Heart left ventricle (tissue), 13 donors: ENCODE results near the gene STX3.

Experiments used
- POLR2A ChIP-seq, 2 donors: fragments of 450-650 bp; IDR thresholded peaks; one replicate each; pipeline ENCODE4 v1.6.1; 2017; ENCODE audit warnings: antibody characterized with exemption in 2 of 2, mild to moderate bottlenecking in 2 of 2, moderate library complexity in 2 of 2
- TF ChIP-seq, protein P1 (sequence below), 12 donors: fragments of 200-600 bp; sonication (generic) in 4 of 12; IDR thresholded peaks; one replicate each; pipeline versions ENCODE4 v1.5.0 to v1.8.0; 2018 to 2022; ENCODE audit warnings: antibody characterized with exemption in 12 of 12, mild to moderate bottlenecking in 5 of 12
- donor health status: ischemic (EF 13 %, LVEDD 7.1; RV severe dilation, severe dysfunction).
- donor health status: DM: no; HTN: yes; CAD: no.
- donor health status: DM: no; HTN: no; CAD: no.
- donor health status: ischemic (EF 25% LVEDD 6.9; RV normal size, moderate dysfunction).
- donor health status: ischemic (EF 25% LVEDD 5.7; RV mildly dilated, moderate dysfunction).
- donor health status: ischemic (EF 35%, LVEDD 5.7; RV mildly dilated, moderate dysfunction).
- donor health status: nonischemic (EF 11% LVEDD 7.7; RV severe dilation, severe dysfunction).
- donor health status: DM: yes; HTN: yes; CAD: no.
- donor health status: PGD.
- donor health status: ischemic (EF 29% LVEDD 5.4; RV normal size, mild dysfunction).
- donor health status: nonischemic (EF 23%, LVEDD 6.1; RV moderate dilation, normal function).

DNA sequence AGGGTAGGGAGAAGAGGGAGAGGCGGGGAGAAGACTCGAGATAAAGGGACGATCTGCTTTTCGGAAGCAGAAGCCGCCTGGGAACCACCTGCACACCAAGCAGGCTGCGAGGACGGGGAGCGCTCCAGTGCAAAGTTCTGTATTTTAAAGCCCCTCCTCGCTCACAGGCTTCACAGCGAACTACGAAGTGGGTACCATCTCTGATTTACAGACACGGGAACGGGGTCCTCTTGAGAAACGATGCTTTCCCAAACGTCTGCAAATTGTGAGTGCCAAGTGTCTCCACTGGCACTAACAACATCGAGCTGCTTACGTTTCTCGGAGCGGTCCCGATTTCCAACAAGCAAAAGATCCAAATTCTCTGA lies 700 bp upstream of the STX3 start:
- TF ChIP-seq, protein P1, sequence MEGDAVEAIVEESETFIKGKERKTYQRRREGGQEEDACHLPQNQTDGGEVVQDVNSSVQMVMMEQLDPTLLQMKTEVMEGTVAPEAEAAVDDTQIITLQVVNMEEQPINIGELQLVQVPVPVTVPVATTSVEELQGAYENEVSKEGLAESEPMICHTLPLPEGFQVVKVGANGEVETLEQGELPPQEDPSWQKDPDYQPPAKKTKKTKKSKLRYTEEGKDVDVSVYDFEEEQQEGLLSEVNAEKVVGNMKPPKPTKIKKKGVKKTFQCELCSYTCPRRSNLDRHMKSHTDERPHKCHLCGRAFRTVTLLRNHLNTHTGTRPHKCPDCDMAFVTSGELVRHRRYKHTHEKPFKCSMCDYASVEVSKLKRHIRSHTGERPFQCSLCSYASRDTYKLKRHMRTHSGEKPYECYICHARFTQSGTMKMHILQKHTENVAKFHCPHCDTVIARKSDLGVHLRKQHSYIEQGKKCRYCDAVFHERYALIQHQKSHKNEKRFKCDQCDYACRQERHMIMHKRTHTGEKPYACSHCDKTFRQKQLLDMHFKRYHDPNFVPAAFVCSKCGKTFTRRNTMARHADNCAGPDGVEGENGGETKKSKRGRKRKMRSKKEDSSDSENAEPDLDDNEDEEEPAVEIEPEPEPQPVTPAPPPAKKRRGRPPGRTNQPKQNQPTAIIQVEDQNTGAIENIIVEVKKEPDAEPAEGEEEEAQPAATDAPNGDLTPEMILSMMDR (IDR thresholded peaks at IDR 0.05), result no peak
- no peak for TF ChIP-seq POLR2A (IDR thresholded peaks at IDR 0.05)
